H9 (cell line): ENCODE measurements around the gene TRAF6. TPM values are rescaled to one million over a fixed set of nuclear protein-coding genes. Genes with fewer than 3 reads are reported as not detected.
"Not testable (repeated sequence)": the region's sequence is repeated elsewhere in the genome, so short reads cannot be mapped to it uniquely, and the experiment has no call there.

Experiments
- DNase-seq: peaks from one replicate; pipeline ENCODE4 v3.0.0-alpha.2; 2017
- H2AFZ ChIP-seq: one replicate; pipeline ENCODE4 v1.6.1; 2013; ENCODE audit warnings: mild to moderate bottlenecking, low read length, control low read depth, moderate library complexity
- H2AK5ac ChIP-seq: 2 replicates; pipeline ENCODE4 v1.6.1; 2013; ENCODE audit warnings: low read length, control low read depth, mixed read lengths; ENCODE audit not compliant: insufficient read length
- H2BK120ac ChIP-seq: one replicate; pipeline ENCODE4 v1.6.1; 2013; ENCODE audit warnings: low read depth, mild to moderate bottlenecking, low read length, control low read depth, inconsistent platforms; ENCODE audit not compliant: poor library complexity, severe bottlenecking
- H2BK12ac ChIP-seq: 2 replicates; pipeline ENCODE4 v1.6.1; 2013; ENCODE audit warnings: low read length, control low read depth, mixed read lengths, low read depth; ENCODE audit not compliant: insufficient read length
- H2BK15ac ChIP-seq: 2 replicates; pipeline ENCODE4 v1.6.1; 2013; ENCODE audit warnings: low read depth, low read length, control low read depth
- H2BK20ac ChIP-seq: one replicate; pipeline ENCODE4 v1.6.1; 2013; ENCODE audit warnings: low read depth, mild to moderate bottlenecking, low read length, control low read depth, inconsistent platforms; ENCODE audit not compliant: poor library complexity, severe bottlenecking
- H2BK5ac ChIP-seq: 2 replicates; pipeline ENCODE4 v1.6.1; 2013; ENCODE audit warnings: low read length, control low read depth, mixed read lengths; ENCODE audit not compliant: insufficient read length
- H3K14ac ChIP-seq: 2 replicates; pipeline ENCODE4 v1.6.1; 2013; ENCODE audit warnings: low read length, control low read depth; ENCODE audit not compliant: insufficient read depth
- H3K18ac ChIP-seq: 2 replicates; pipeline ENCODE4 v1.6.1; 2013; ENCODE audit warnings: low read depth, mild to moderate bottlenecking, mixed read lengths, low read length, control low read depth; ENCODE audit not compliant: insufficient read length
- H3K23ac ChIP-seq: 2 replicates; pipeline ENCODE4 v1.6.1; 2013; ENCODE audit warnings: low read length, control low read depth, mixed read lengths, low read depth; ENCODE audit not compliant: insufficient read length
- H3K23me2 ChIP-seq: 2 replicates; pipeline ENCODE4 v1.6.1; 2013; ENCODE audit warnings: low read depth, mild to moderate bottlenecking, mixed read lengths, low read length, control low read depth; ENCODE audit not compliant: insufficient read length, poor library complexity, severe bottlenecking
- H3K27ac ChIP-seq: 2 replicates; pipeline ENCODE4 v1.5.1; 2013; ENCODE audit warnings: low read length, control low read depth, mixed read lengths, low read depth; ENCODE audit not compliant: insufficient read length
- H3K27me3 ChIP-seq: 2 replicates; pipeline ENCODE4 v1.6.1; 2013; ENCODE audit warnings: low read length, control low read depth, inconsistent platforms; ENCODE audit not compliant: insufficient read depth
- H3K4ac ChIP-seq: 2 replicates; pipeline ENCODE4 v1.6.1; 2013; ENCODE audit warnings: low read depth, mild to moderate bottlenecking, control low read depth, inconsistent platforms, low read length, moderate library complexity
- H3K4me1 ChIP-seq: 2 replicates; pipeline ENCODE4 v1.6.1; 2013; ENCODE audit warnings: low read length, control low read depth, inconsistent platforms; ENCODE audit not compliant: insufficient read depth
- H3K4me2 ChIP-seq: 2 replicates; pipeline ENCODE4 v1.6.1; 2013; ENCODE audit warnings: low read length, control low read depth, mixed read lengths; ENCODE audit not compliant: insufficient read length, insufficient read depth
- H3K56ac ChIP-seq: 2 replicates; pipeline ENCODE4 v1.6.1; 2013; ENCODE audit warnings: low read depth, mild to moderate bottlenecking, mixed read lengths, low read length, control low read depth; ENCODE audit not compliant: insufficient read length
- H3K79me1 ChIP-seq: 2 replicates; pipeline ENCODE4 v1.6.1; 2013; ENCODE audit warnings: low read depth, mild to moderate bottlenecking, moderate library complexity, low read length, control low read depth, inconsistent platforms; ENCODE audit not compliant: insufficient read depth, poor library complexity, severe bottlenecking
- H3K79me2 ChIP-seq: 2 replicates; pipeline ENCODE4 v1.6.1; 2013; ENCODE audit warnings: low read length, control low read depth, inconsistent platforms; ENCODE audit not compliant: insufficient read depth
- H3K9ac ChIP-seq: 2 replicates; pipeline ENCODE4 v1.6.1; 2013; ENCODE audit warnings: low read length, control low read depth, mixed read lengths; ENCODE audit not compliant: insufficient read length; ENCODE audit errors: extremely low read depth
- H3K9me3 ChIP-seq: one replicate; pipeline ENCODE4 v1.6.1; 2013; ENCODE audit warnings: low read depth, low read length, inconsistent platforms; ENCODE audit not compliant: control insufficient read depth
- H3T11ph ChIP-seq: one replicate; pipeline ENCODE4 v1.6.1; 2013; ENCODE audit warnings: mild to moderate bottlenecking, low read length, control low read depth, inconsistent platforms
- H4K20me1 ChIP-seq: one replicate; pipeline ENCODE4 v1.6.1; 2013; ENCODE audit not compliant: control insufficient read depth, insufficient read length, insufficient read depth
- H4K5ac ChIP-seq: 2 replicates; pipeline ENCODE4 v1.6.1; 2013; ENCODE audit warnings: low read depth, mild to moderate bottlenecking, mixed read lengths, low read length, control low read depth; ENCODE audit not compliant: insufficient read length
- H4K8ac ChIP-seq: replicated peaks from 2 replicates; pipeline ENCODE4 v1.6.1; 2013; ENCODE audit warnings: low read length, control low read depth, mixed read lengths, low read depth; ENCODE audit not compliant: insufficient read length
- H4K91ac ChIP-seq: 2 replicates; pipeline ENCODE4 v1.6.1; 2013; ENCODE audit warnings: low read depth, mild to moderate bottlenecking, moderate library complexity, mixed read lengths, low read length, control low read depth; ENCODE audit not compliant: insufficient read length
- H3K27ac Mint-ChIP-seq, 3 experiments: 2 replicates in 2 of 3; 3 replicates in 1 of 3; pipeline ENCODE4 v1.8.0; 2020 to 2021; ENCODE audit warnings: mixed read lengths in 3 of 3, mild to moderate bottlenecking in 1 of 3, moderate library complexity in 1 of 3
- H3K27me3 Mint-ChIP-seq: 2 replicates; pipeline ENCODE4 v1.8.0; 2021; ENCODE audit warnings: low read depth, mild to moderate bottlenecking, moderate library complexity, mixed read lengths
- H3K36me3 Mint-ChIP-seq, 3 experiments: 2 replicates in 2 of 3; 3 replicates in 1 of 3; pipeline ENCODE4 v1.8.0; 2020 to 2021; ENCODE audit warnings: low read depth in 3 of 3, mixed read lengths in 3 of 3; ENCODE audit not compliant: insufficient read depth in 1 of 3
- H3K4me1 Mint-ChIP-seq, 2 experiments: 2 replicates each; pipeline ENCODE4 v1.8.0; 2020; ENCODE audit warnings: mixed read lengths in 2 of 2
- H3K4me3 Mint-ChIP-seq, 2 experiments: 2 replicates in 1 of 2; 3 replicates in 1 of 2; pipeline ENCODE4 v1.8.0; 2020 to 2021; ENCODE audit warnings: mild to moderate bottlenecking in 2 of 2, mixed read lengths in 2 of 2, moderate library complexity in 1 of 2
- H3K9me3 Mint-ChIP-seq, 2 experiments: 2 replicates in 1 of 2; 3 replicates in 1 of 2; pipeline ENCODE4 v1.8.0; 2020; ENCODE audit warnings: mild to moderate bottlenecking in 2 of 2, mixed read lengths in 2 of 2, moderate library complexity in 1 of 2
- WGBS: extraction: QIAGEN DNeasy Blood & Tissue Kit; methylation state at CpG from one replicate; pipeline ENCODE4 v1.1.7; 2013; ENCODE audit warnings: missing lambda C conversion rate, low lambda C conversion rate, mixed read lengths; ENCODE audit not compliant: insufficient read length; ENCODE audit errors: extremely low coverage; 5-methylcytosine and 5-hydroxymethylcytosine counted together
- total RNA-seq: library from RNA; stranded (reverse); gene quantifications from 2 replicates; pipeline ENCODE4 v1.2.1, GENCODE V29; 2021
- TF ChIP-seq, protein P1 (sequence below): fragments of 200-600 bp; sonication (generic); conservative IDR thresholded peaks from 3 replicates; pipeline ENCODE4 v1.8.0; 2021; ENCODE audit warnings: antibody characterized with exemption, mild to moderate bottlenecking

The TRAF6 gene
- total RNA-seq, 1 experiment from 2014 or later = 9.9 TPM

DNA sequence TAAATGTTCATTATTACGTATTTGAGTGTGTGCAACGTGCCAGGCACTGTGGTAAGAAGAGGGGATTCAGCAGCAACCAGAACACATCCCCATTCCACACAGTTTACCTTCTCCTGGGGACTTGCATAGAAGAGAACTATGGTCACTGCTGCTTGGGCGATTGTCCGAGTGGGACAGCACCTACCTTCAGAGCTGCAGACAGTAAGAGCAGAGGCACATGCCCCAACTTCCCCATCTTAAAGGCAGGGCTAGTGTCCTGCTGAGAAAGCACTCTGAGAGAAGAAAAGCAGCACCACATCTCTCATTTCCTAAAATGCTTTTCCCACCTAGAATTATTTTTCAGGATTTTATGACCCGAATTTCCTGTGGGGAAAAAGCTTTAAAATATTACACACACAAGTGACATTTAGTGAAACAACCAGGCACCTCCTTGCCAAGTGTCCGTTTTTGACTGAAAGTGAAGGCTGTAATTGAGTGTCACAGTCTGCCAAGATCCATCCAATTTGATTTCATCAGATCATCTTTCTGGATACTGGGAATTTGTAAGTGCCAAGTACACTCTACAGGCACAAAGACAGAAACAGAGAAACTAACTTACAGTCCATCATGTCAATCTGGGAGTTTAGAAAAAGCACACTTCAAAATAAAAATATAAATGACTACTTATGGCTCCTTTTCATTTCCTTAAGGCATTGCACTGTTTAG is 24.6 kb downstream of the TRAF6 start:
- H4K5ac ChIP-seq = no peak overlapping the region
- H3K27me3 Mint-ChIP-seq = no peaks in the 10 kb centered on the region
- H3K14ac ChIP-seq = no peak overlapping the region
- H2BK5ac ChIP-seq = no peak overlapping the region
- no peak overlapping the region for H3K23ac ChIP-seq
- H2BK20ac ChIP-seq = no peak overlapping the region
- peaks cover 3 to 24% (median 21%) of the 10 kb centered on the region in 3 experiments; a peak in 6 of 7 replicates for H3K36me3 Mint-ChIP-seq
- no peaks in the 10 kb centered on the region for H3K4me1 Mint-ChIP-seq
- no peak for DNase-seq
- TF ChIP-seq, protein P1, sequence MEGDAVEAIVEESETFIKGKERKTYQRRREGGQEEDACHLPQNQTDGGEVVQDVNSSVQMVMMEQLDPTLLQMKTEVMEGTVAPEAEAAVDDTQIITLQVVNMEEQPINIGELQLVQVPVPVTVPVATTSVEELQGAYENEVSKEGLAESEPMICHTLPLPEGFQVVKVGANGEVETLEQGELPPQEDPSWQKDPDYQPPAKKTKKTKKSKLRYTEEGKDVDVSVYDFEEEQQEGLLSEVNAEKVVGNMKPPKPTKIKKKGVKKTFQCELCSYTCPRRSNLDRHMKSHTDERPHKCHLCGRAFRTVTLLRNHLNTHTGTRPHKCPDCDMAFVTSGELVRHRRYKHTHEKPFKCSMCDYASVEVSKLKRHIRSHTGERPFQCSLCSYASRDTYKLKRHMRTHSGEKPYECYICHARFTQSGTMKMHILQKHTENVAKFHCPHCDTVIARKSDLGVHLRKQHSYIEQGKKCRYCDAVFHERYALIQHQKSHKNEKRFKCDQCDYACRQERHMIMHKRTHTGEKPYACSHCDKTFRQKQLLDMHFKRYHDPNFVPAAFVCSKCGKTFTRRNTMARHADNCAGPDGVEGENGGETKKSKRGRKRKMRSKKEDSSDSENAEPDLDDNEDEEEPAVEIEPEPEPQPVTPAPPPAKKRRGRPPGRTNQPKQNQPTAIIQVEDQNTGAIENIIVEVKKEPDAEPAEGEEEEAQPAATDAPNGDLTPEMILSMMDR = no peak
- no peaks in the 10 kb centered on the region for H3K79me2 ChIP-seq
- no peak overlapping the region for H2AK5ac ChIP-seq
- no peak overlapping the region for H3T11ph ChIP-seq
- H3K4me3 Mint-ChIP-seq = no peak overlapping the region
- H3K23me2 ChIP-seq = no peaks in the 10 kb centered on the region
- H3K4me2 ChIP-seq = no peak overlapping the region
- no CpG with 5 or more reads among the region's 6 CpGs for WGBS
- H3K4me1 ChIP-seq = no peaks in the 10 kb centered on the region
- H3K79me1 ChIP-seq = no peaks in the 10 kb centered on the region
- no peak overlapping the region for H4K8ac ChIP-seq
- no peaks in the 10 kb centered on the region; a peak in 1 of 5 replicates for H3K9me3 Mint-ChIP-seq
- H3K9me3 ChIP-seq = no peaks in the 10 kb centered on the region
- no peak overlapping the region for H2BK12ac ChIP-seq
- H3K18ac ChIP-seq = no peak overlapping the region
- H2BK15ac ChIP-seq = no peak overlapping the region
- no peak overlapping the region for H2BK120ac ChIP-seq
- peak overlapping the region in 1 of 3 experiments; percentile 36; a peak in 1 of 7 replicates for H3K27ac Mint-ChIP-seq
- no peaks in the 10 kb centered on the region for H4K20me1 ChIP-seq
- no peak overlapping the region for H3K9ac ChIP-seq
- no peak overlapping the region for H3K4ac ChIP-seq
- H3K27me3 ChIP-seq = no peaks in the 10 kb centered on the region; the same call in 1 of the 2 replicates
- H4K91ac ChIP-seq = no peak overlapping the region
- H2AFZ ChIP-seq = no peak overlapping the region
- H3K56ac ChIP-seq = no peak overlapping the region
- no peak overlapping the region for H3K27ac ChIP-seq

DNA sequence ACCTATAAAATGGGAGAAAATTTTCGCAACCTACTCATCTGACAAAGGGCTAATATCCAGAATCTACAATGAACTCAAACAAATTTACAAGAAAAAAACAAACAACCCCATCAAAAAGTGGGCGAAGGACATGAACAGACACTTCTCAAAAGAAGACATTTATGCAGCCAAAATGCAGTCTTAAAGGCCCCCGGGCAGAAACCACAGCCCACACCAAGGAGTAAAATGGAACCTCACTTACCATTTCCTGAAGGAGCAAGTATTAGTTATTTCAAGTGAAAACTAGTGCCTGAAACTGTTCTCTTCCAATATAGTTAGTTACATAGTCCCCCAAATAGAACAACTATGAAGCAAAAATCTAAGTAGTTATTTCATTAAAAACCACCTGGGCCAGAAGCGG is 27.0 kb downstream of the TRAF6 start:
- H3K23me2 ChIP-seq, H4K8ac ChIP-seq, H3K27ac ChIP-seq, H4K20me1 ChIP-seq, H3K23ac ChIP-seq, H2BK20ac ChIP-seq, DNase-seq, H3K9me3 Mint-ChIP-seq, H3K27me3 Mint-ChIP-seq, H3K27me3 ChIP-seq, H3K56ac ChIP-seq, H2BK5ac ChIP-seq, H3K14ac ChIP-seq, H3K9me3 ChIP-seq, H2BK120ac ChIP-seq, H3K79me1 ChIP-seq, H4K5ac ChIP-seq, H3K4me2 ChIP-seq, H3K79me2 ChIP-seq, H2AK5ac ChIP-seq, H3K4me3 Mint-ChIP-seq, H4K91ac ChIP-seq, H3T11ph ChIP-seq, H3K18ac ChIP-seq, H3K4me1 ChIP-seq, H3K4ac ChIP-seq, H2BK15ac ChIP-seq, H3K9ac ChIP-seq, H2AFZ ChIP-seq, H3K4me1 Mint-ChIP-seq, H3K27ac Mint-ChIP-seq, H2BK12ac ChIP-seq: not testable (repeated sequence)
- peaks cover 3 to 11% (median 9%) of the 10 kb centered on the region in 3 experiments; a peak in 6 of 7 replicates for H3K36me3 Mint-ChIP-seq
- no CpG with 5 or more reads among the region's 4 CpGs for WGBS
